ENCODE measurements around the gene MAPT.

MAPT gene

GRCh38 chr17:45894022-45894784, at the start of gene MAPT:
MAPT (plus strand) TSS chr17:45894554; CDS start chr17:45962338, 67,784 bp downstream.
- in situ Hi-C loops (cut with HindIII; ENCODE audit: low sequenced_read_pairs), result no loop called here

GRCh38 chr17:45844695-45845375, 49.5 kb upstream of the MAPT start, which contains the start of gene SPPL2C:
SPPL2C (plus strand) TSS chr17:45844881; CDS start chr17:45844907, 26 bp downstream.
- in situ Hi-C loops (cut with HindIII; ENCODE audit: low sequenced_read_pairs), result no loop called here

GRCh38 chr17:45845376-45846185, 48.8 kb upstream of the MAPT start:
- in situ Hi-C loops (cut with HindIII; ENCODE audit: low sequenced_read_pairs), result no loop called here

GRCh38 chr17:45846223-45846622, 48.1 kb upstream of the MAPT start:
- in situ Hi-C loops (cut with HindIII; ENCODE audit: low sequenced_read_pairs), result no loop called here

GRCh38 chr17:45846646-45847045, 47.7 kb upstream of the MAPT start:
- in situ Hi-C loops (cut with HindIII; ENCODE audit: low sequenced_read_pairs), result no loop called here

GRCh38 chr17:45847101-45847500, 47.3 kb upstream of the MAPT start:
- in situ Hi-C loops (cut with HindIII; ENCODE audit: low sequenced_read_pairs), result no loop called here

- in situ Hi-C loops (cut with HindIII; ENCODE audit: low sequenced_read_pairs), result no loop called here
Measured at GRCh38 chr17:45847747-45848146, 46.6 kb upstream of the MAPT start.

GRCh38 chr17:45848405-45848804, 45.9 kb upstream of the MAPT start:
- in situ Hi-C loops (cut with HindIII; ENCODE audit: low sequenced_read_pairs), result no loop called here

DNA sequence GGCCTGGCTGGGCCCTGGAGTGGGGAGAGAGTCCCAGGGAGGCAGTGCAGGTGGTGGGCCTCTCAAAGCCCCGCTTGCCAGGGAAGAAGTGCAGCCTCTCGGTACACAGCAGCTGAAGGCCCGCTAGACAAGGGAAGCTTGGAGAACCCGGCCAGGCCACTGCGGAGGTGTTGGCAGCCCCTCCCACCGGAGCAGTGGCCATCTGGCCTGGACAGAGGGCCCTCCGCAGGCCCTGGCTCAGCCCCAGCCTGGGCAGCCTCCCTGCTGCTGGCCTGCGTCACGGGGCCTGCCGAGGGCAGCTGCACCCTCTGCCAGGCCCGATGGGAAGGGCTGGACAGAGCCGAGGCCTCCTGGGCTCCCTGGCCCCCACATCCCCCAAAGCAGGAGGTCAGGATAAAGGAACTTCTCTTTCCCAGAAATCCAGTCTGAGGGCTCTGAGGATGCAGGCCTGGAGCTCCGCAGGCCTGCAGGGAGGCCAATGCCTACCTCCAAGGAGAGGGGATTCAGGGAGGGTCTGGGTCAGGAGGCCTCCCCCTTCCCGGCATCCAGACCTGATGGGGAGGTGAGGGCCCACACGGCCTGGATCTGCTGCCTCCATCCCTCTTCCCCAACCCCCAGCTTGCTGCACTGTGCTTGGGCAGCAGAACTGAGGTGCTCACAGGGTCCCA, 45.4 kb upstream of the MAPT start:
- in situ Hi-C loops (cut with HindIII; ENCODE audit: low sequenced_read_pairs), result no loop called here

- in situ Hi-C loops (cut with HindIII; ENCODE audit: low sequenced_read_pairs), result no loop called here
Measured at GRCh38 chr17:45849536-45849990, 44.8 kb upstream of the MAPT start.

DNA sequence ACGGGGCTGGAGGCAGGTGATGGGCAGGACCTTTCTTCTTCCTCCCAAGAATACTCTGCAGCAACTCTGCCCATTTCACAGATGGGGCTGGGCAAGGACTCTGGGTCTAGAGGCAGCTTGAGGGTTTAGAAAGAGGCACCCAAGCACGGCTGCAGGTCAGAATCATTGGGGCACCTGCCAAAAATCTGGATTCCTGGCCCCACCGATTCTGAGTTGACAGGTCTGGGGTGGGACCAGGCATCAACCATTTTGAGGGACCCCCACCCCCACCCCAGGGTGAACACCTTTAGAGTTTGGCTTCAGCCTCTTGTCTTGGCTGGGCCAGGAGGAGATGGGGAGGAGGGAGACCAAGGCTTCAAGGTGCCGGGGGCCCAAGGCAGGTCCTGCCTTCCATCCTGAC, 44.3 kb upstream of the MAPT start:
- in situ Hi-C loops (cut with HindIII; ENCODE audit: low sequenced_read_pairs), result loop anchor here (10.0 kb wide), 1 partner anchor 215 kb away; no protein-coding TSS in a partner anchor

- in situ Hi-C loops (cut with HindIII; ENCODE audit: low sequenced_read_pairs), result loop anchor here (10.0 kb wide), 1 partner anchor 216 kb away; no protein-coding TSS in a partner anchor
Measured at GRCh38 chr17:45850468-45850867, 43.9 kb upstream of the MAPT start.

DNA sequence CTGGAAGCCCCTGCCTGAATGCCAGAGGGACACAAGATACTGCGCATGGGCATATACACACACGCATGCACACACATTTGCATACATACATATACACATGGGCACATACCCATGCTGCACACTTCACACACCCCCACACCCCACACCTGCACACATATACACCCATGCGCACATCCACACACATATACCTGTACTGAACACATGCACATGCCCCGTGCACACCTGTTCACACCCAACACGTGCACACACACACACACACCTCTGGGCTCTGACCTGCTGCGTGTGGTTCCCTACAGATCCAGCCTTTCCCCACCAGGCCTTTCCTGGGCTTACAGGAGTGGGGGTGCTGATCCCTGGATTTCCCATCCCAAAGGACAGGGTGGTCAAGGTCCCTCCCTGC, 43.3 kb upstream of the MAPT start:
- in situ Hi-C loops (cut with HindIII; ENCODE audit: low sequenced_read_pairs), result loop anchor here (10.0 kb wide), 1 partner anchor 216 kb away; no protein-coding TSS in a partner anchor

DNA sequence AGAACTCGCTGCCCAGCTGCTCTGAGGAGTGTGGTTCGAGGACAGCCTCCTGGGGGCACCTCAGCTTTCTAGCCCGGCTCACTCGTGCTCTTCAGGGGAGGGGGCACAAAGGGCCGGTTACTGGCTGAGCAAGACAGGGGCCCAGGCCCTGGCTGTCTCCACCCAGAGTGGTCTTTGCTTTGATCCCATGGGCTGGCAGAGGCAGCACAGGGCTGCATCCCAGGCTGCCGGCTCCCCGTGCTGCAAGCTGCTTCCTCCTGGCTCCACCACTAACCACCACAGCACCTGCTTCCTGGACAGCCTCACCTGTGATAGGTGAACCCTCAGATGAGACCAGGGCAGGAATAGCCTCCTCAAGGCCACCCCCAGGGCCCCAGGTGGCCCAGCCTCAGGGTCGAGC, 42.9 kb upstream of the MAPT start:
- in situ Hi-C loops (cut with HindIII; ENCODE audit: low sequenced_read_pairs), result loop anchor here (10.0 kb wide), 1 partner anchor 217 kb away; no protein-coding TSS in a partner anchor

DNA sequence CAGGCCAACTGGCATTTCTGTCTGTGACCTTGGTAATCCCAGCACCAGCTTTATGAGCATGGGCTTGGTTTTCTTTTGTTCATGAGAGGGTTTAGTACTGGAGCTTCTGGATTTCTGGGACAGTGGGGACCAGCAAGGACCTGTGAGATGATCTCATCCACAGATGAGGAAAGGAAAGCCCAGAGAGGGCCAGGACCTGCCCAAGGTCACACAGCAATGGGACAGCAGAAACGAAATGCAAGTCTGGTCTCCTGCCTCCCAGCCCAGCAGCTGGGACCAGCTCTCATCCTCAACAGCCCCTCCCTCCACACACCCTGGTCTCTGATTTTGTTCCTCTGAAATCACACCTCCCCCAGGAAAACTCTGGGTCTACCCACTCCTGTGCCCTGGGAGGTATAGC, 42.5 kb upstream of the MAPT start:
- in situ Hi-C loops (cut with HindIII; ENCODE audit: low sequenced_read_pairs), result loop anchor here (10.0 kb wide), 1 partner anchor 217 kb away; no protein-coding TSS in a partner anchor

- in situ Hi-C loops (cut with HindIII; ENCODE audit: low sequenced_read_pairs), result loop anchor here (10.0 kb wide), 1 partner anchor 218 kb away; no protein-coding TSS in a partner anchor
Measured at GRCh38 chr17:45852535-45853297, 41.6 kb upstream of the MAPT start.

GRCh38 chr17:45854209-45854608, 40.1 kb upstream of the MAPT start:
- in situ Hi-C loops (cut with HindIII; ENCODE audit: low sequenced_read_pairs), result loop anchor here (10.0 kb wide), 1 partner anchor 219 kb away; no protein-coding TSS in a partner anchor

GRCh38 chr17:45855691-45856336, 38.5 kb upstream of the MAPT start:
- in situ Hi-C loops (cut with HindIII; ENCODE audit: low sequenced_read_pairs), result loop anchor here (10.0 kb wide), 1 partner anchor 221 kb away; no protein-coding TSS in a partner anchor
